H1 (cell line): ENCODE data around the gene MDFIC. TPM values are rescaled to one million over a fixed set of nuclear protein-coding genes. Genes with fewer than 3 reads are reported as not detected.

Experiments
- CTCF ChIA-PET: fragments of 300-600 bp; sonication (Branson Sonifier 250); formaldehyde crosslinking; loops from one replicate; lab custom pipeline; 2021; ENCODE audit not compliant: partially characterized antibody; lab: Charles Lee
- POLR2A ChIA-PET: fragments of 300-600 bp; sonication (Branson Sonifier 250); formaldehyde crosslinking; loops from one replicate; lab custom pipeline; 2021; ENCODE audit warnings: inconsistent platforms; ENCODE audit not compliant: partially characterized antibody; lab: Charles Lee
- DNase-seq, 2 experiments: peaks; one replicate each; pipeline versions ENCODE4 v3.0.0 to v3.0.0-alpha.2; 2010 to 2022; ENCODE audit warnings: low spot score in 2 of 2, low read depth in 1 of 2, mixed read lengths in 1 of 2
- FAIRE-seq: peaks from 2 replicates; lab custom pipeline; 2011; peaks lifted over from hg19 to GRCh38; lab: Jason Lieb, UNC
- H2AFZ ChIP-seq: 2 replicates; pipeline ENCODE4 v1.8.1; 2012; ENCODE audit warnings: low read length, inconsistent platforms
- H2AK5ac ChIP-seq: 2 replicates; pipeline ENCODE4 v1.6.1; 2013; ENCODE audit warnings: low read depth, low read length
- H2BK120ac ChIP-seq: replicated peaks from 2 replicates; pipeline ENCODE3; 2013; ENCODE audit warnings: low read depth, low read length, inconsistent platforms
- H2BK12ac ChIP-seq: 2 replicates; pipeline ENCODE4 v1.6.1; 2013; ENCODE audit warnings: low read depth, low read length
- H2BK15ac ChIP-seq: 2 replicates; pipeline ENCODE4 v1.6.1; 2013; ENCODE audit warnings: low read length
- H2BK20ac ChIP-seq: 2 replicates; pipeline ENCODE4 v1.6.1; 2013; ENCODE audit warnings: low read length
- H2BK5ac ChIP-seq: 2 replicates; pipeline ENCODE4 v1.6.1; 2013; ENCODE audit warnings: low read depth, low read length
- H3K14ac ChIP-seq: 2 replicates; pipeline ENCODE4 v1.6.1; 2013; ENCODE audit warnings: inconsistent platforms; ENCODE audit not compliant: insufficient read length
- H3K18ac ChIP-seq: 2 replicates; pipeline ENCODE4 v1.6.1; 2013; ENCODE audit warnings: low read length; ENCODE audit errors: extremely low read depth
- H3K23ac ChIP-seq: 2 replicates; pipeline ENCODE4 v1.6.1; 2013; ENCODE audit warnings: inconsistent platforms; ENCODE audit not compliant: insufficient read length
- H3K23me2 ChIP-seq: 2 replicates; pipeline ENCODE4 v1.6.1; 2013; ENCODE audit warnings: low read depth, low read length
- H3K27ac ChIP-seq: 2 replicates; pipeline ENCODE4 v1.6.1; 2011; ENCODE audit warnings: low read depth, low read length, inconsistent platforms
- H3K27me3 ChIP-seq, 4 experiments: replicated peaks in 1 of 4; 1 replicate in 1 of 4; 2 replicates in 3 of 4; pipeline versions ENCODE4 v1.6.1 to v1.8.1; 2011 to 2013; ENCODE audit warnings: low read length in 3 of 4, mild to moderate bottlenecking in 3 of 4, inconsistent platforms in 2 of 4, mixed read lengths in 2 of 4, moderate library complexity in 1 of 4; ENCODE audit not compliant: control insufficient read depth in 3 of 4, insufficient read depth in 3 of 4; ENCODE audit errors: extremely low read depth in 1 of 4
- H3K36me3 ChIP-seq, 4 experiments: 2 replicates each; pipeline versions ENCODE4 v1.6.1 to v1.8.1; 2011 to 2013; ENCODE audit warnings: mild to moderate bottlenecking in 4 of 4, low read length in 3 of 4, moderate library complexity in 2 of 4, control low read depth in 1 of 4, inconsistent platforms in 1 of 4; ENCODE audit not compliant: insufficient read depth in 4 of 4, control insufficient read depth in 2 of 4
- H3K4ac ChIP-seq: replicated peaks from 2 replicates; pipeline ENCODE3; 2013; ENCODE audit warnings: low read length, low read depth, mixed read lengths, inconsistent platforms; ENCODE audit not compliant: insufficient read length
- H3K4me1 ChIP-seq, 4 experiments: replicated peaks in 1 of 4; 1 replicate in 1 of 4; 2 replicates in 3 of 4; pipeline versions ENCODE4 v1.6.1 to v1.8.1; 2011 to 2013; ENCODE audit warnings: low read length in 3 of 4, inconsistent platforms in 2 of 4, mixed read lengths in 1 of 4; ENCODE audit not compliant: insufficient read depth in 4 of 4, control insufficient read depth in 3 of 4
- H3K4me2 ChIP-seq, 2 experiments: 2 replicates each; pipeline versions ENCODE4 v1.6.1 to v1.8.1; 2011 to 2013; ENCODE audit warnings: low read depth in 2 of 2, low read length in 2 of 2, control low read depth in 1 of 2, inconsistent platforms in 1 of 2, mild to moderate bottlenecking in 1 of 2; ENCODE audit not compliant: insufficient read depth in 1 of 2
- H3K4me3 ChIP-seq, 4 experiments: fragments of 200-600, 300-600 bp in 1 of 4; sonication (generic), shearing (Covaris generic), sonication (Bioruptor Twin) in 1 of 4; 2 replicates each; pipeline versions ENCODE4 v1.5.1 to v1.8.1; 2011 to 2016; ENCODE audit warnings: low read length in 4 of 4, low read depth in 3 of 4, control low read depth in 2 of 4, inconsistent platforms in 2 of 4, mild to moderate bottlenecking in 2 of 4, mixed read lengths in 1 of 4, moderate library complexity in 1 of 4; ENCODE audit not compliant: insufficient read depth in 2 of 4; ENCODE audit errors: extremely low read depth in 1 of 4
- H3K56ac ChIP-seq: replicated peaks from 2 replicates; pipeline ENCODE3; 2013; ENCODE audit warnings: low read depth, mild to moderate bottlenecking, mixed read lengths, low read length, inconsistent platforms; ENCODE audit not compliant: insufficient read length
- H3K79me1 ChIP-seq: 2 replicates; pipeline ENCODE4 v1.6.1; 2013; ENCODE audit warnings: low read depth, low read length, control low read depth
- H3K79me2 ChIP-seq, 2 experiments: 2 replicates each; pipeline versions ENCODE4 v1.6.1 to v1.8.1; 2012 to 2013; ENCODE audit warnings: low read length in 2 of 2, mild to moderate bottlenecking in 2 of 2, inconsistent platforms in 1 of 2; ENCODE audit not compliant: insufficient read depth in 2 of 2, control insufficient read depth in 1 of 2
- H3K9ac ChIP-seq, 4 experiments: replicated peaks in 1 of 4; 1 replicate in 1 of 4; 2 replicates in 3 of 4; pipeline versions ENCODE4 v1.6.1 to v1.8.1; 2011 to 2013; ENCODE audit warnings: low read depth in 3 of 4, low read length in 3 of 4, control low read depth in 2 of 4, mild to moderate bottlenecking in 2 of 4, moderate library complexity in 2 of 4, inconsistent platforms in 1 of 4; ENCODE audit errors: extremely low read depth in 1 of 4
- H3K9me3 ChIP-seq, 2 experiments: 2 replicates each; pipeline versions ENCODE4 v1.6.1 to v1.8.1; 2012 to 2013; ENCODE audit warnings: mild to moderate bottlenecking in 2 of 2, moderate library complexity in 2 of 2, control low read depth in 1 of 2, inconsistent platforms in 1 of 2, low read depth in 1 of 2, low read length in 1 of 2, mixed read lengths in 1 of 2; ENCODE audit not compliant: insufficient read depth in 2 of 2
- H4K20me1 ChIP-seq, 2 experiments: replicated peaks in 1 of 2; 2 replicates each; pipeline versions ENCODE3 to v1.8.1; 2011 to 2013; ENCODE audit warnings: inconsistent platforms in 2 of 2, low read length in 2 of 2, mild to moderate bottlenecking in 1 of 2; ENCODE audit not compliant: insufficient read depth in 2 of 2, control insufficient read depth in 1 of 2
- H4K5ac ChIP-seq: 2 replicates; pipeline ENCODE4 v1.6.1; 2013; ENCODE audit warnings: low read length, low read depth, mixed read lengths, inconsistent platforms; ENCODE audit not compliant: insufficient read length
- H4K8ac ChIP-seq: 2 replicates; pipeline ENCODE4 v1.8.0; 2013; ENCODE audit warnings: mild to moderate bottlenecking, moderate library complexity, low read length, inconsistent platforms; ENCODE audit not compliant: insufficient read depth; ENCODE audit errors: extremely low read depth
- H4K91ac ChIP-seq: replicated peaks from 2 replicates; pipeline ENCODE3; 2013; ENCODE audit warnings: low read length, mixed read lengths, inconsistent platforms; ENCODE audit not compliant: insufficient read length
- KDM5A ChIP-seq: fragments of 200-600 bp; IDR thresholded peaks from 2 replicates; pipeline ENCODE4 v1.7.1; 2012; ENCODE audit warnings: mild to moderate bottlenecking, low read length, inconsistent platforms, mixed read lengths
- SIX5 ChIP-seq: IDR thresholded peaks from 2 replicates; pipeline ENCODE4 v1.6.1; 2011; ENCODE audit warnings: mild to moderate bottlenecking, low read depth, low read length
- TAF1 ChIP-seq: IDR thresholded peaks from 2 replicates; pipeline ENCODE4 v1.6.1; 2011; ENCODE audit warnings: mild to moderate bottlenecking, low read depth, low read length
- WGBS, 2 experiments: shearing (Covaris generic) in 1 of 2; methylation state at CpG; one replicate each; pipeline versions ENCODE4 v1.1.6 to v1.1.7; 2013 to 2015; ENCODE audit warnings: low lambda C conversion rate in 2 of 2, mixed read lengths in 2 of 2, inconsistent platforms in 1 of 2, low coverage in 1 of 2, missing lambda C conversion rate in 1 of 2; ENCODE audit not compliant: insufficient replicate concordance in 2 of 2, insufficient coverage in 1 of 2, insufficient read length in 1 of 2; ENCODE audit errors: extremely low coverage in 1 of 2, missing lambda C conversion rate in 1 of 2; 5-methylcytosine and 5-hydroxymethylcytosine counted together
- polyA plus RNA-seq, 7 experiments: library from polyadenylated mRNA; depleted of rRNA in 3 of 7; stranded (reverse) in 5 of 7; unstranded in 2 of 7; fragments of >200 nt in 5 of 7; fragments of 200-250 nt in 2 of 7; gene quantifications; 1 replicate in 5 of 7; 2 replicates in 1 of 7; 4 replicates in 1 of 7; pipeline versions ENCODE4 v1.2.1 to v1.2.3, GENCODE V29; 2011 to 2013; ENCODE audit warnings: missing spikeins in 2 of 7, mixed read lengths in 2 of 7
- total RNA-seq: library from RNA; stranded (reverse); fragmentation: NEBNext Ultra II Directional; extraction: Animal tissue kit (Norgen Biotek cat#: 25700); gene quantifications from 2 replicates; pipeline ENCODE4 v1.2.1, GENCODE V29; 2021

The MDFIC gene
- total and polyA plus RNA-seq, 2 of the 8 experiments (the other 6 are each of a cell fraction or from before 2014, with no cell fraction given), result 2.3 to 11.4 TPM

DNA sequence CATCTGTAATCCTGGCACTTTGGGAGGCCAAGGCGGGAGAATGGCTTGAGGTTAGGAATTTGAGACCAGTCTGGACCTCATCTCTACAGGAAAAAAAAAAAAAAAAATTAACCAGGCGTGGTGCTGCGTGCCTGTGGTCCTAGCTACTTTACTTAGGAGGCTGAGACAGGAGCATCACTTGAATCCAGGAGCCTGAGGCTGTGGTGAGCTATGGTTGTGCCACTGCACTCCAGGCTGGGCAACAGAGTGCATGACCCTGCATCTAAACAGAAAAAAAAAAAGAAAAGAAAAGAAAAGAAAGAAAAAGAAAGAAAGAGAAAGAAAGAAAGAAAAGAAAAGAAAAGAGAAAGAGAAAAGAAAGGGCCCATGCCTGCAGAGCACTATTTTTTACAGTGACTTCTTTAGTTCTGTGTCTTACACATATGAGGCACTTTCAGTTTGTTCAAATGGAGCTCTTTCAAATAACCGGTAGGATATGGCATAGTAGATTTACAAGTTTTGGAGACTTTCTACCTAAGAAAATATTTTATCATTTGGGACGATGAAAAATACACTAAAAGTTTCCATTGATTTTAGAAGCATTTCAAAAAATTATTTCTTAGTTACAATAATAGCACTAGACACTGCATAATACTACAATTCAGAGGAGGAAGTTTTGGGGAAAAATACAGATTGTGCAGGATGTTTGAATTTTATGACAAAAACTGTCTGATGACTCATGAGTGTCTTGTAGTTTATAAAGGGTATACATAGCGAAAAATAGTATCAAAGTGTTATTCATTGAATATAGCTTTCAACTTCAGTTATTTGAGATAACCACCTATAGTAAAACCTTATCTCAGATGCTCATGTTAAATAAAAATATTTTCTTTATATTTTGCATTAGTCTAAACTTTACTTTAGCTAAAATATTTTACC lies 75.9 kb downstream of the MDFIC start:
- CTCF ChIA-PET, result interaction anchor here (0.8 kb wide), 1 partner anchor 854 kb away, joined by 3 read pairs; no protein-coding TSS in a partner anchor

More for the DNA sequence above, 75.9 kb downstream of the MDFIC start:
- Histone ChIP-seq H3K36me3 (peaks cover 0 to 2% (median 0%) of the 10 kb centered on the region in 4 experiments; a peak in 1 of 8 replicates), H3K4me2 (no peak overlapping the region), H2AK5ac (no peak overlapping the region), H3K14ac (no peak overlapping the region), H3K23me2 (no peaks in the 10 kb centered on the region; the same call in 1 of the 2 replicates), H3K79me2 (no peaks in the 10 kb centered on the region), H2BK15ac (no peak overlapping the region), H3K27ac (no peak overlapping the region), H2AFZ (no peak overlapping the region), H3K9ac (no peak overlapping the region), H2BK12ac (no peak overlapping the region), H4K8ac (no peak overlapping the region), H4K5ac (no peak overlapping the region), H3K4me1 (no peaks in the 10 kb centered on the region), H3K79me1 (no peaks in the 10 kb centered on the region), H3K23ac (no peak overlapping the region), H4K20me1 (no peaks in the 10 kb centered on the region), H2BK120ac (no peak overlapping the region), H3K9me3 (peaks cover 5 to 6% of the 10 kb centered on the region in 2 experiments; a peak in 1 of 4 replicates), H3K56ac (no peak overlapping the region), H3K4ac (no peak overlapping the region), H3K18ac (no peak overlapping the region), H2BK20ac (no peak overlapping the region), H3K27me3 (no peaks in the 10 kb centered on the region), H4K91ac (no peak overlapping the region), H3K4me3 (no peak overlapping the region), H2BK5ac (no peak overlapping the region)
- POLR2A ChIA-PET, result no interaction called here
- TF ChIP-seq TAF1 (no peak), KDM5A (no peak), SIX5 (no peak)
- DNase-seq, result no peak
- 88% methylated on average over 4 of the region's 6 CpGs; no CpG with 5 or more reads in 1 of the 2 experiments for WGBS, 2 experiments
- FAIRE-seq, result no peak
